IMR-90 (cell line): ENCODE measurements around the gene RGS19. TPM values are rescaled to one million over a fixed set of nuclear protein-coding genes. Genes with fewer than 3 reads are reported as not detected.
A peak's percentile ranks its signal among the peaks of the same experiment; 100 is the strongest.

Source experiments
- ATAC-seq: fragments of 200-7000 bp; cut with Tn5 transposase; 2 replicates; pipeline ENCODE4 v1.9.1; 2020; ENCODE audit warnings: low read depth, mild to moderate bottlenecking, moderate library complexity
- BruUV-seq: library from RNA; stranded (reverse); fragments of 400-500 nt; replicated peaks from 2 replicates; lab custom pipeline; 2021; lab: Mats Ljungman, UMichigan
- CTCF ChIA-PET: fragments of 300-600 bp; formaldehyde crosslinking; extraction: SDS; loops from one replicate; lab custom pipeline; 2021; ENCODE audit warnings: antibody characterized with exemption; lab: Yijun Ruan, JAX
- POLR2A ChIA-PET: fragments of 300-600 bp; sonication (Branson Sonifier 250); formaldehyde crosslinking; loops from one replicate; lab custom pipeline; 2022; ENCODE audit warnings: antibody characterized with exemption; ENCODE audit not compliant: unreplicated experiment; lab: Charles Lee
- DNase-seq: peaks from one replicate; pipeline ENCODE4 v3.0.0; 2013
- H2AFZ ChIP-seq: replicated peaks from 2 replicates; pipeline ENCODE3; 2013; ENCODE audit warnings: low read length, mild to moderate bottlenecking; ENCODE audit not compliant: poor library complexity
- H2AK5ac ChIP-seq: 2 replicates; pipeline ENCODE4 v1.6.1; 2013; ENCODE audit warnings: low read depth, low read length, inconsistent platforms
- H2AK9ac ChIP-seq: replicated peaks from 2 replicates; pipeline ENCODE3; 2013; ENCODE audit warnings: mild to moderate bottlenecking, low read depth, low read length, moderate library complexity; ENCODE audit not compliant: poor library complexity
- H2BK120ac ChIP-seq: 2 replicates; pipeline ENCODE4 v1.6.1; 2013; ENCODE audit warnings: low read depth, low read length, inconsistent platforms
- H2BK15ac ChIP-seq: 3 replicates; pipeline ENCODE4 v1.6.1; 2013; ENCODE audit warnings: low read depth, low read length, inconsistent platforms
- H2BK20ac ChIP-seq: 2 replicates; pipeline ENCODE4 v1.6.1; 2013; ENCODE audit warnings: low read depth, mild to moderate bottlenecking, inconsistent platforms, low read length, moderate library complexity
- H2BK5ac ChIP-seq: 2 replicates; pipeline ENCODE4 v1.6.1; 2013; ENCODE audit warnings: mild to moderate bottlenecking, low read depth, low read length, inconsistent platforms; ENCODE audit not compliant: poor library complexity, severe bottlenecking
- H3K14ac ChIP-seq: replicated peaks from 2 replicates; pipeline ENCODE4 v1.6.1; 2013; ENCODE audit warnings: low read depth, low read length, inconsistent platforms
- H3K18ac ChIP-seq: 2 replicates; pipeline ENCODE4 v1.6.1; 2013; ENCODE audit warnings: low read depth, low read length, control low read depth
- H3K23ac ChIP-seq: 2 replicates; pipeline ENCODE4 v1.6.1; 2013; ENCODE audit warnings: low read depth, low read length, inconsistent platforms
- H3K27ac ChIP-seq: 2 replicates; pipeline ENCODE4 v1.5.1; 2013; ENCODE audit warnings: mild to moderate bottlenecking, control low read depth, low read length; ENCODE audit not compliant: insufficient read depth
- H3K27me3 ChIP-seq: 2 replicates; pipeline ENCODE4 v1.6.1; 2013; ENCODE audit warnings: low read length; ENCODE audit not compliant: control insufficient read depth, insufficient read depth
- H3K36me3 ChIP-seq: 2 replicates; pipeline ENCODE4 v1.6.1; 2013; ENCODE audit warnings: low read length, mixed read lengths; ENCODE audit not compliant: control insufficient read depth, insufficient read depth
- H3K4ac ChIP-seq: 2 replicates; pipeline ENCODE4 v1.6.1; 2013; ENCODE audit warnings: low read depth, low read length, inconsistent platforms
- H3K4me1 ChIP-seq: 2 replicates; pipeline ENCODE4 v1.6.1; 2013; ENCODE audit warnings: low read length, mixed read lengths; ENCODE audit not compliant: control insufficient read depth, insufficient read depth
- H3K4me2 ChIP-seq: 2 replicates; pipeline ENCODE4 v1.6.1; 2013; ENCODE audit warnings: low read depth, mild to moderate bottlenecking, control low read depth, low read length, moderate library complexity
- H3K4me3 ChIP-seq: 2 replicates; pipeline ENCODE4 v1.5.1; 2013; ENCODE audit warnings: low read depth, mild to moderate bottlenecking, control low read depth, low read length, moderate library complexity; ENCODE audit not compliant: insufficient read depth
- H3K56ac ChIP-seq: 2 replicates; pipeline ENCODE4 v1.6.1; 2013; ENCODE audit warnings: low read length, inconsistent platforms; ENCODE audit not compliant: insufficient read depth; ENCODE audit errors: extremely low read depth
- H3K79me1 ChIP-seq, 2 experiments: 2 replicates each; pipeline ENCODE4 v1.6.1; 2013; ENCODE audit warnings: low read length in 2 of 2, inconsistent platforms in 1 of 2, low read depth in 1 of 2
- H3K9ac ChIP-seq: 2 replicates; pipeline ENCODE4 v1.6.1; 2013; ENCODE audit warnings: low read depth, low read length, control low read depth
- H3K9me1 ChIP-seq: 2 replicates; pipeline ENCODE4 v1.6.1; 2013; ENCODE audit warnings: low read length, inconsistent platforms; ENCODE audit not compliant: insufficient read depth
- H3K9me3 ChIP-seq: 2 replicates; pipeline ENCODE4 v1.6.1; 2013; ENCODE audit warnings: low read length; ENCODE audit not compliant: control insufficient read depth, insufficient read depth
- H4K20me1 ChIP-seq: 2 replicates; pipeline ENCODE4 v1.6.1; 2013; ENCODE audit warnings: low read length, inconsistent platforms; ENCODE audit not compliant: insufficient read depth
- H4K5ac ChIP-seq: 2 replicates; pipeline ENCODE4 v1.6.1; 2013; ENCODE audit warnings: mild to moderate bottlenecking, low read depth, low read length, control low read depth
- H4K8ac ChIP-seq, 2 experiments: 2 replicates each; pipeline ENCODE4 v1.6.1; 2013; ENCODE audit warnings: low read depth in 2 of 2, low read length in 2 of 2, control low read depth in 1 of 2, inconsistent platforms in 1 of 2
- H4K91ac ChIP-seq: 2 replicates; pipeline ENCODE4 v1.6.1; 2013; ENCODE audit warnings: low read depth, low read length, inconsistent platforms; ENCODE audit not compliant: insufficient read depth
- BHLHE40 ChIP-seq: fragments of 150-350 bp; IDR thresholded peaks from 2 replicates; pipeline ENCODE4 v1.6.1; 2016; ENCODE audit warnings: mild to moderate bottlenecking, low read depth, low read length
- CEBPB ChIP-seq: IDR thresholded peaks from 2 replicates; pipeline ENCODE4 v1.6.1; 2012; ENCODE audit warnings: low read depth, low read length, improper control_type of control experiment
- CHD1 ChIP-seq: IDR thresholded peaks from 2 replicates; pipeline ENCODE4 v1.6.1; 2012; ENCODE audit warnings: low read depth, low read length, improper control_type of control experiment
- MAFK ChIP-seq: IDR thresholded peaks from 2 replicates; pipeline ENCODE4 v1.6.1; 2012; ENCODE audit warnings: low read depth, low read length, improper control_type of control experiment
- MAZ ChIP-seq: IDR thresholded peaks from 2 replicates; pipeline ENCODE4 v1.6.1; 2012; ENCODE audit warnings: low read depth, mild to moderate bottlenecking, low read length, improper control_type of control experiment, moderate library complexity, borderline replicate concordance
- MXI1 ChIP-seq: IDR thresholded peaks from 2 replicates; pipeline ENCODE4 v1.6.1; 2012; ENCODE audit warnings: low read depth, mild to moderate bottlenecking, low read length, moderate library complexity, borderline replicate concordance
- POLR2A ChIP-seq: IDR thresholded peaks from 2 replicates; pipeline ENCODE4 v1.6.1; 2012; ENCODE audit warnings: mild to moderate bottlenecking, low read depth, low read length
- RAD21 ChIP-seq: IDR thresholded peaks from 2 replicates; pipeline ENCODE4 v1.6.1; 2012; ENCODE audit warnings: low read length, improper control_type of control experiment
- RCOR1 ChIP-seq: IDR thresholded peaks from 2 replicates; pipeline ENCODE4 v1.6.1; 2012; ENCODE audit warnings: mild to moderate bottlenecking, low read length, improper control_type of control experiment; ENCODE audit not compliant: insufficient replicate concordance
- RFX5 ChIP-seq: IDR thresholded peaks from 2 replicates; pipeline ENCODE4 v1.8.0; 2012; ENCODE audit warnings: low read depth, mild to moderate bottlenecking, low read length, moderate library complexity
- SMC3 ChIP-seq: fragments of 150-350 bp; IDR thresholded peaks from 2 replicates; pipeline ENCODE4 v1.6.1; 2016; ENCODE audit warnings: low read depth, mild to moderate bottlenecking, antibody characterized with exemption, low read length, moderate library complexity
- WGBS, 2 experiments: methylation state at CpG; one replicate each; pipeline versions ENCODE4 v1.1.5 to v1.1.7; 2013; ENCODE audit warnings: missing lambda C conversion rate in 2 of 2; ENCODE audit not compliant: insufficient read length in 1 of 2; ENCODE audit errors: extremely low coverage in 2 of 2; 5-methylcytosine and 5-hydroxymethylcytosine counted together
- dilution Hi-C: fragments of 300-500 bp; cut with HindIII; formaldehyde crosslinking; loops from one replicate; pipeline ENCODE4 v1.14.3; 2018; ENCODE audit warnings: low sequenced_read_pairs; ENCODE audit not compliant: unreplicated experiment
- in situ Hi-C: fragments of 300-500 bp; cut with MboI; formaldehyde crosslinking; loops from 3 replicates; pipeline ENCODE4 v1.14.3; 2019; ENCODE audit warnings: low sequenced_read_pairs, inconsistent platforms, mixed read lengths
- intact Hi-C: fragments of 100-400 bp; cut with micrococcal nuclease; formaldehyde crosslinking; loops from 2 replicates; pipeline ENCODE4 v1.10.0; 2022
- polyA plus RNA-seq, 3 experiments: library from polyadenylated mRNA; depleted of rRNA; stranded (reverse); fragments of >200 nt; gene quantifications; 2 replicates each; pipeline ENCODE4 v1.2.3, GENCODE V29; 2012; ENCODE audit warnings: low replicate concordance in 1 of 3
- total RNA-seq: library from RNA; depleted of rRNA; stranded (reverse); fragments of >200 nt; gene quantifications from 2 replicates; pipeline ENCODE4 v1.2.3, GENCODE V29; 2012
- TF ChIP-seq, protein P1 (sequence below): fragments of 150-350 bp; IDR thresholded peaks from 2 replicates; pipeline ENCODE4 v1.6.1; 2017; ENCODE audit warnings: mild to moderate bottlenecking, antibody characterized with exemption, low read length, low read depth
- TF ChIP-seq, protein P2 (sequence below): fragments of 150-350 bp; IDR thresholded peaks from 2 replicates; pipeline ENCODE4 v1.6.1; 2016; ENCODE audit warnings: low read depth, mild to moderate bottlenecking, low read length, moderate library complexity, borderline replicate concordance

The RGS19 gene
- total and polyA plus RNA-seq, 2 of the 4 experiments (the other 2 are of a cell fraction) = 7.7 to 17.5 TPM

DNA sequence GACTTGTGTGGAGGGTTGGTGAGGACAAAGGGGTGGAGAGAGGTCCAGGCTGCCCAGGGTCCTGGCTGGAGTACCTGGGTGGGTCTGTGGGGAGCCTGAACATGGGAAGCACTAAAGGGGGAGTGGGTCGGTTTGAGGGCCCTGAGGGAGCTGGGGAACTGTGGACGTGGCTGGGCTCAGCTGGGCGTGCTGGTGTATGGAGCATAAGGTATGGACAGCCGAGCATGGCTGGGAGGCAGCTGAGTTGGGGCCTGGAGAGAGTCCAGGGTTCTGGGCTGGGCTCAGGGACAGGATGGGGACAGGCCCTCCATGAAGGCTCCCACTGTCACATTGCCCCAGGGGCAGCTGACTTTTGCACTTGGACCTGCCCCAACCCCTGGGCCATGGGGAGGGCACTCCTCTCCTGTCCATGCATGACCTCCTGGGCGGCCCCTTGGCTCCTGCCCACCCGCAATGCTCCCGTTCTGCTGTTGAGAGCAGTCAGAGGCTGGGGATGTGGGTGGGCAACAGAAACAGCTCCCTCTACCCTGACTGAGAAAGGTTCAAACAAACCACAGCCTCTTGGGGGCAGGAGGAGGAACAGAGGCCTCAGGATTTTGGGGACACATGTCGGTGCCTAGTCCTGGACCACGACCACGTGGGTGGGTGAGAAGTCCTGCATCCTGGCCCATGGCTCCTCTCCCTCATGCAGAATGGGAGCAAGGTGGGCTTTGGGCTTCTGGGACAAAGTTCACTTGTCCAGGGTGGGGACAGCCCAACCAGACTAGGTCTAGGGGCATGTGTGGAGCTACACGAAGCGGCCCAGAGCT, 38.9 kb downstream of the RGS19 start (continued):
- TF ChIP-seq MAZ = no peak

DNA sequence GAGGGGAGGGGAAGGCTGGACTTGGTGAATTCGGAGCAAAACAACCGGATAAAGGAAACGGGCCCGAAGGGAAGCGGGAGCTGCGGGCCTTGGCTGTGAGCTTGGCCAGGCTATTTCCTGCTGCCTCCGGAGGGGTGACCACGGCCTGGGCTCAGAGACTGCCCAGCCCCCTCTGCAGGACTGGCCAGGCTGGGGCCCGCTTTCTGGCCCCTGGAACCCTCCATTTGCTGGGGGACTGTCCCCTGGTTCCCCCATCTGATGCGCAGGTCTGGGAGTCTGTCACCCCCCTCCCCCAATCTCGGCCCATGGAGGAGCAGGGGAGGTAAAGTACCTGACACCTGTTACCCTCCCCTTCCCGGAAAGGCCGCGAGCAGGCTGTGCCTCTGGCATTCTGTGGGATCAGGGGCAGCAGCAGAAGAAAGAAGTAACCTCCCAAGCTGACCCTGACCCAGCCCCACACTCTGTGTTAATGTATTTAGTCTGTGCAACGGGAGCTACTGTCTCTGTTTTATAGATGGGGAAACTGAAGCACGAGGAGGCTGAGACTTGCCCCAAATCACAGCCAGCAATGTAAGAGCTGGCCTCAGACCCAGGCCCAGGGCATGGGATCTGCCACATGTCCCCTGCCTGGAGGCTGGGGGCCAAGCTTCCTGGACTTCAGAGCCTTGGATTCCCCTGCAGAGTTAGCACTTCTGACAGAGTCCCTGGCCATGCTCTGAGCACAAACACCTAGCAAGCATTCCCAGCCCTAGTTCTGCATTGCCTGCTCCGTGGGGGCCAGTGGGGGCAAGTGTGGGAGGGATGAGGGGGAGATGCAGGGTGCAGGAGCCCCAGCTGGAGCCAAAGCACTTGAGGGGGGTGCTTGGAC, 39.8 kb downstream of the RGS19 start:
- Histone ChIP-seq H3K27me3 (peaks cover 48% of the 10 kb centered on the region), H3K4me3 (peak overlapping the region; percentile 23; the same call in 1 of the 2 replicates), H4K8ac (no peak overlapping the region), H3K9me3 (no peaks in the 10 kb centered on the region), H4K91ac (no peak overlapping the region), H4K20me1 (peaks cover 5% of the 10 kb centered on the region; the same call in 1 of the 2 replicates), H3K9me1 (no peaks in the 10 kb centered on the region), H2BK120ac (no peak overlapping the region), H3K79me1 (no peaks in the 10 kb centered on the region), H2BK15ac (no peak overlapping the region), H2AK9ac (no peak overlapping the region), H3K23ac (no peak overlapping the region), H3K36me3 (no peaks in the 10 kb centered on the region), H4K5ac (no peak overlapping the region), H2AK5ac (no peak overlapping the region), H3K4ac (no peak overlapping the region), H2BK5ac (no peak overlapping the region), H3K18ac (no peak overlapping the region), H3K4me1 (peaks cover 5% of the 10 kb centered on the region; the same call in 1 of the 2 replicates), H2BK20ac (no peak overlapping the region), H3K14ac (no peak overlapping the region), H3K9ac (no peak overlapping the region), H3K56ac (no peak overlapping the region), H2AFZ (peak overlapping the region; percentile 91), H3K27ac (no peak overlapping the region), H3K4me2 (peak overlapping the region; percentile 27; the same call in 1 of the 2 replicates)
- no peak for DNase-seq
- dilution Hi-C loops = no loop called here
- POLR2A ChIA-PET = interaction anchor here (0.6 kb wide), 1 partner anchor 169 kb away, joined by 9 read pairs; no protein-coding TSS in a partner anchor
- WGBS, 2 experiments = 0% methylated on average over 1 of the region's 17 CpGs; no CpG with 5 or more reads in 1 of the 2 experiments
- peak; percentile 19 for ATAC-seq
- intact Hi-C loops = loop anchor here (1.0 to 2.0 kb wide), 2 partner anchors 17 to 81 kb away; no protein-coding TSS in a partner anchor
- BruUV-seq = no TSS peak
- in situ Hi-C loops = no loop called here
- CTCF ChIA-PET = interaction anchor here (1.7 to 1.9 kb wide), 2 partner anchors 81 to 501 kb away, joined by 6 to 8 read pairs; partner anchors contain the start of gene PTK6
- TF ChIP-seq SMC3 (no peak), RFX5 (no peak), RCOR1 (no peak), CEBPB (no peak), RAD21 (no peak), POLR2A (no peak), BHLHE40 (no peak), MXI1 (no peak), MAFK (no peak), CHD1 (no peak)
- TF ChIP-seq, protein P1, sequence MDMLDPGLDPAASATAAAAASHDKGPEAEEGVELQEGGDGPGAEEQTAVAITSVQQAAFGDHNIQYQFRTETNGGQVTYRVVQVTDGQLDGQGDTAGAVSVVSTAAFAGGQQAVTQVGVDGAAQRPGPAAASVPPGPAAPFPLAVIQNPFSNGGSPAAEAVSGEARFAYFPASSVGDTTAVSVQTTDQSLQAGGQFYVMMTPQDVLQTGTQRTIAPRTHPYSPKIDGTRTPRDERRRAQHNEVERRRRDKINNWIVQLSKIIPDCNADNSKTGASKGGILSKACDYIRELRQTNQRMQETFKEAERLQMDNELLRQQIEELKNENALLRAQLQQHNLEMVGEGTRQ = no peak
- TF ChIP-seq, protein P2, sequence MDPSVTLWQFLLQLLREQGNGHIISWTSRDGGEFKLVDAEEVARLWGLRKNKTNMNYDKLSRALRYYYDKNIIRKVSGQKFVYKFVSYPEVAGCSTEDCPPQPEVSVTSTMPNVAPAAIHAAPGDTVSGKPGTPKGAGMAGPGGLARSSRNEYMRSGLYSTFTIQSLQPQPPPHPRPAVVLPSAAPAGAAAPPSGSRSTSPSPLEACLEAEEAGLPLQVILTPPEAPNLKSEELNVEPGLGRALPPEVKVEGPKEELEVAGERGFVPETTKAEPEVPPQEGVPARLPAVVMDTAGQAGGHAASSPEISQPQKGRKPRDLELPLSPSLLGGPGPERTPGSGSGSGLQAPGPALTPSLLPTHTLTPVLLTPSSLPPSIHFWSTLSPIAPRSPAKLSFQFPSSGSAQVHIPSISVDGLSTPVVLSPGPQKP = no peak
